Suppressor macrophage treated with lipopolysaccharide for 1 hour (primary cell): ENCODE data around the gene RTN4R.
A peak's percentile ranks its signal among the peaks of the same experiment; 100 is the strongest.

Experiments
- DNase-seq, 3 donors: peaks; one replicate each; pipeline ENCODE4 v3.0.0-alpha.2; 2020 to 2022

Gene RTN4R

DNA sequence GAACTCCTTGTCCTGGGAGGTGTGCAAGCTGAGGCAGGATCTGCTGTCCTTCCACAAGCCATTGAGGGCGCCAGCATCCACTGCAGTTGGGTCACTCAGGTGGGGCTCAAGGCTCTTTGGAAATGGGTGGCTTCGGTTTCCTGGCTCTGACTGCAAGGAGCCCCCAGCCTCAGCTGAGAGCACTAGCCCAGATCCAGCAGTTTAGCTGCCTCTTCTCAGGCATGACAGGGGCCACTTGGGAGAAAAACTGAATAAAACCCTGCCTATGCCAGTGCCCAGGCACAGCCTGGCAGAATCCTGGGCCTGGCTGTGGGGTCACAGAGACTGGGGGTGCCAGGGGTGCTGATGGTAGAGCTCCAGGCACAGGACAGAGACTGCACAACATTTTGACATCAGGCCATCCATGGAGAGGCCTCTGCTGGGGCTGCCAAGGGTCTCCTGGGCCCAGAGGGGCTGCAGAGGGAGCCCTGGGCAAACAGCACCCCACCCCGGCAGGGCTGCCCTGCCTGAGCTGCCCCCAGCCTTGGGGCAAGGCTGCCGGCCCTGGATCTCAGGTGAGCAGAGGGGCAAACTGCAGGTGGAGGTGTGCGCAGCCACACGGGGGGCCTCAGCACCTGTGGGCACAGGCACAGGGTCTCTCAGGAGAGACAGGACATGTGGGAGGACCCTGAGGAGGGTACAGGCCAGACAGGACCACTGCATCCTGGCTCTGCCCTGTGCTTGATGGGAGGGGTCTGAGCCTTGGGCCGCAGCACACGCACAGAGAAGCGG lies 28.3 kb downstream of the RTN4R start:
- DNase-seq: no peak

GRCh38 chr22:20238901-20239675 lies 29.0 kb downstream of the RTN4R start:
- peak in 2 of 3 donors; percentile 34 to 37 for DNase-seq

DNA sequence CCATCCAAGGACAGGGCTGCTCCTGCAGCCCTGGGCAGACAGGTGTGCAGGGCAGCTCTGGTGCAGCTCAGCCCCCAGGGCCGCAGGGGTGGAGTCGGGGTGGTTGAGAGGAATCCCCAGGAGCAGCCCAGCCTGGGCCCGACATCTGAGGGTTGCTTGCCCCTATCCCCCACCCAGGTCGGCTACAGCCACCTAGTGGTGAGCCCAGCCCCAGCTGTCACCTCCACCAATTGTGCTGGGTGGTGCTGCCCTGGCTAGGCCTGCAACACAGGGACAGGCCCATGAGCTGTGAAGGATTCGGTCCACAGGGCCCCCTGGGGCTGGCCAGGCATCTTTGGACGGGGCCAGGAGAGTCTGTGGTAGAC lies 29.6 kb downstream of the RTN4R start:
- peak in 2 of 3 donors; percentile 22 to 52 for DNase-seq

- no peak for DNase-seq
Observed at GRCh38 chr22:20237480-20238440, 30.4 kb downstream of the RTN4R start.

DNA sequence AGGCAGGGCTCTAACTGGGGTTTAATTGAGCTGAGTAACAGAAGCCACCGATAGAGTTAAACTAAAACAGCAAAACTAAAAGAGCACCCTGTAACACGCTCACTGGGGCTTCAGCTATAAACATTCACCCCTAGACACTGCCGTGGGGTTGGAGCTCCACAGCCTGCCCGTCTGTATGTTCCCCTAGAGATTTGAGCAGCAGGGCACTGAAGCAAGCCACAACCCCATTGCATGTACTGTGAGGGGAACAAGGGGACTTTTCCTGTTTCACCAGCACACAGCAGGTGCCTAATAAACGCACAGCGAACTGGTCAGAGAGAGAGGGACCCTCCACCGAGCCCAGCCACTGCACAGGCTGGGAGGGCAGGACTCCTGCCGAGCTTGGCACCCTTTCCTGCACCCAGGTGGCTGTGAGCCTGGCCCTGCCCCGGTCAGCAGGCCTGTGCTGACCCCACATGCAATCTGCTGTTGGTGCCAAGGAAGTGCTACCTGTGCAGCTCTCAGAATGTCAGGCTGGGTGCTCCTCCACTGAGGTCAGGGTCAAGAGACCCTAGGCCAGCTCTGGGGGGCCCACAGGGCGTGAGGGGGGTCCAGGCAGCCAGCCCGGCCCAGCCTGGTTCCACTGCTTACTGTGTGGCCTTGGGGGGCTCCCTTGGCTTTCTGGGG lies 31.9 kb downstream of the RTN4R start:
- DNase-seq: no peak

- DNase-seq: no peak
Observed at GRCh38 chr22:20235389-20235991, 32.6 kb downstream of the RTN4R start.

- DNase-seq: no peak
Observed at GRCh38 chr22:20234760-20235388, 33.2 kb downstream of the RTN4R start.

GRCh38 chr22:20234314-20234682 lies 33.8 kb downstream of the RTN4R start:
- DNase-seq: no peak

DNA sequence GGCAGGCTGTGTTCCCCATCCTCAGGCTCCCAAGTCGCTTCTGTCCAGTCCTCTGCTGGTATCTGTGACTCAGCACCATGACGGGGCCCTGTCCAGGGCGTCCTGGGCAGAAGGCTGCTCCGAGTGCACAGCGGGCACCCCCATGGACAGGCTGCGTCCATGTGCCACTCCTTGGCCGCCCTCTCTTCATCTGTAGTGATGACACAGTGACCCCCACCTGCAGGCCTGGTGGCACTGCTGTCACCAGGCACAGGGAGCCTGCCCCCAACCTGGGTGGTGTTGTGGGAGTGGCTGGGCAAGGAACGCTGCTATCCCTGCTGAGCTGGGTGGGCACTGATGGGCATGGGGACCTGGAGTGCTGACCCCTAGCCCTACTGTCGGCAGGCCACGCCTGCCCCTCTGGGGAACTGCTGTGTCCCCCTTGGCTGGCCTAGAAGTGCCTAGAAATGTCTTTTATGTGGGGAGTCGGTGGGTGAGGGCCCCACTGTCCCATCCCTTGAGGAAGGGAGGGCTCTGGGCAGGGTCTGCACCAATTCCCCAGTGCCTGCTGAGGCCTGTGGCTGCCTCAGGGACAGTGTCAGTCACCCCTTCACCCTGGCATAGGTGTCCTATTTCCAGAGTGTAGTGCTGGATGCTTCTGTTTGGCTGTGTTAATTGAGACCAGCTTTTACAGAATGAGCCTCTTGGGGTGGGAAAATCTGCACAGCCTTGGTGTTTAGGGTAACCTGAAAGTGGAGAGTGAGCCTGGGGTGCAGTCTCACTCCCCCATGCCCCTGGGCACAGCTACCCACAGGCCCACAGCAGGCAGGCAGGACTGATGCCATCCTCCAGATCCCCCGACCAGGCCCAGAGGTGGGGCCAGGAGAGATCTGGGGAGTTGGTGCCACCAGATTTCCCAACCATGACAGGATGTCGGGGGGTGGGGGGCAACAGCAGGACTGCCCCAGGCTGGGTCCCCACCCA lies 34.5 kb downstream of the RTN4R start:
- no peak for DNase-seq

- DNase-seq: no peak
Observed at GRCh38 chr22:20232781-20233180, 35.3 kb downstream of the RTN4R start.

- no peak for DNase-seq
Observed at GRCh38 chr22:20232237-20232598, 35.9 kb downstream of the RTN4R start.

DNA sequence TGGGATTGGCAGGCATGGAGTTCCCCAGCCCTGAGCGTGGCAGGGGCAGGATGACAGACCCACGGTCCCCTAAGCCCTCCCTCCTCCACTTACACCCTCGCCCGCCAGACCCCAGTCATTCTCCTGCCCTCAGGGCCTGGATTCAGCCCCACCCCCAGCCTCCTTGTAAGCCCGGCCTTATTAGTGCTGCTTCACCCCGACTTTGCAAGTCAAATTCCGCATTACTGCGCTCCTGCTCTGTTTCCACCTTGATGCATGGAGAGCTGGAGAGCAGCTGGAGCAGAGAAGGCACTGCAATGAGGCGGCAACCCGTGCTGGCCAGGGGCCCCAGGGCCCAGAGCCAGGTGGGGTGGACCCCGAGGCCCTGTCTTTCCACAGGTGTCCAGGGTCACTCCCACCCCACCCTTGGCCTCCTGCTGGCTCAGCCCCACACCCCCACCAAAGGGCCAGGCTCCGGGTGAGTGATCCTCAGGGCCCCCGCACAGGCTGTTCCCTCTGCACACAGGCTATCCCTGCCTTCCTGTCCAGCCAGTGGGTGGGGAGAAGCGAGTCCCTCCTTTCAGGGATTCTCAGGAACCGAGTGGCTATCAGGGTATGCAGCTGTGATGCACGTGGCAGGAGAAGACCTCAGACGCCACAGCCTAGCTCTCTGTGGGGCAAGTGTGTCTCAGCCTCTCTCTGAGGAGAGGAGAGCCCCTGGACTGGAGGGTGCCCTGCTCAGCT lies 36.4 kb downstream of the RTN4R start:
- no peak for DNase-seq

- DNase-seq: no peak
Observed at GRCh38 chr22:20230777-20231420, 37.2 kb downstream of the RTN4R start.

DNA sequence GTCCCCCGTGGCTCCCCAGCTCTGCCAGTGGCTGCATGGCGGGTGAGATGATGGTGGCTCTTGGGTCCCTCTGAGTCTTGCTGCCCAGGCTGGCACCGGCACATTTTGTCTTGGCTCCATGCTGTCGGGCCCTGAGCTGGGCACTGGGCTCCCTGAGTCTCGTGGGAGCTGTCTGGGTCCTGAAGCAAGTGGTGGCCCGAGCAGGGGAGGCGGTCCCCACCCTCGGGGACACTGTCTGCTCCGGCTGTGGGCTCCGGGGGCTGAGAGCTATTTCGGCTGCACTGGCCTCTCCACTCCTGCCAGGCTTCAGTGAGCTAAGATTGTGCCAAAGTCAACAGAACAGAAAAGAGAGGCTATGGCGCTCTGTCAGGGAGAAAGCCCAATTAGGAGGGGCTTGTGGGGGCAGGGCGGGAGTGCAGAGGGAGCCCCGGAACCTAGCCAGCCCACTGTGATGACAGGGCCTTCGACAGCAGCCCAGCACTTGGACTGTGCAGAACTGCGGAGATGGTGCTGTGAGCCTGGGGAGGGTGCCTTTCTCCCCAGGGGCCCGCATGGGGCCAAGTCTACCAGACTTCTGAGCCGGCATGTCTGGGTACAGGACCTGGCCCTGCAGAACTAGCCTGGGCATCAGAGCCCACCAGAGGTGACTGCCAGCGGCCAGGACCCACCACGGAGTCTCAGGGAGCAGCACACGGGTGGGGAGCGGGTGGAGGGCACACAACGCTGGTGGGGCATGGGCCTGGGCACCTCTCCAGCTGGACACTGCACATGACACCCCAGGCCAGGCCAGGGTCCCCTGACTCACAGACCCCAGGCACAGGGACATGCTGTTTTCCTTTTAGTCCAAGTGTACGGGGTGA lies 38.0 kb downstream of the RTN4R start:
- DNase-seq: no peak

GRCh38 chr22:20228939-20229272 lies 39.2 kb downstream of the RTN4R start:
- no peak for DNase-seq

DNA sequence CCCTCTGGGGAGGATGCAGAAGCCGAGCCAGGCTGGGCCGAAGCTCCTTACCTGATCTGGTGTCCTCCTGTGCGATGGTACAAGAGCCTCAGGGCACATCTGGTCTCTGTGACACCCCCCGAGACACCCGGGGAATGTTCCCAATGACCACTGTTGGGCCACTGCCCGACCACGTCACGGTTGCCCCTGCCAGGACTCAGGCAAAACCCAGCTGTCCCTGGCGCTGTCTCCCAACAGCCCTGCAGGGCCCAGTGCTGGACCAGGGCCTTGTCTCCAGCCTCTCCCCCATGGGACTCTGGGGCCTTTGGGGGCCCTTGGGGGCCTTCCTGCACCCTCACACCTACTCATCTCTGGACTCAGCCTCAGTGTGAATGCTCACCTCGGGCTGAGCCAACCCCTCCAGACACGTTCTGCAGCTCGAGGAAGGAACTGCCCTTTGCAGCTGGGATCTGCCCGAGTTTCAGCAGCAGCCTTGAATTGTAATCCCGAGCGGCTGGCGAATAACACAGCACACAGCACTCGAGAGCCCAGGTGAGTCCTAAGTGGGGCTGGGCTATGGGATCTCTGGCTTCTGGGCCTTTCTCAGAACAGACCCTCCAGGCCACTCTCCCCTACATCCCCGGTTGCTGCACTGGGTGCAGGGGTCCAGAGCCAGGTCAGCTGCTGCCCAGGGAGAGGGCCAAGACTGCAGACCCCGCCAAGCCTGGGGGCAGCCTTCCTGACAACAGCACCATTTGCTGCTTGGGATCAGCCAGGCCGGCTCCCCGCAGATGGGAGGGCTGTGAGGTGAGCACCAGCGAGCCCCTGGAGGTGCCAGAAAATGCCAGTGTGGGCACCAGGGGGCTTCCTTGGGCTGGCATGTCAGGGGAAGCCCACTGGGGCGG lies 39.8 kb downstream of the RTN4R start:
- no peak for DNase-seq

- DNase-seq: no peak
Observed at GRCh38 chr22:20227363-20227762, 40.8 kb downstream of the RTN4R start.
